GM18909 (cell line): Measurements from ENCODE around the gene ATOH8.

Experiments
- ATAC-seq: cut with Tn5 transposase; IDR thresholded peaks from one replicate; pipeline ENCODE4 v1.9.1; 2021; ENCODE audit warnings: mild to moderate bottlenecking; ENCODE audit not compliant: unreplicated experiment, poor library complexity

ATOH8 gene

DNA sequence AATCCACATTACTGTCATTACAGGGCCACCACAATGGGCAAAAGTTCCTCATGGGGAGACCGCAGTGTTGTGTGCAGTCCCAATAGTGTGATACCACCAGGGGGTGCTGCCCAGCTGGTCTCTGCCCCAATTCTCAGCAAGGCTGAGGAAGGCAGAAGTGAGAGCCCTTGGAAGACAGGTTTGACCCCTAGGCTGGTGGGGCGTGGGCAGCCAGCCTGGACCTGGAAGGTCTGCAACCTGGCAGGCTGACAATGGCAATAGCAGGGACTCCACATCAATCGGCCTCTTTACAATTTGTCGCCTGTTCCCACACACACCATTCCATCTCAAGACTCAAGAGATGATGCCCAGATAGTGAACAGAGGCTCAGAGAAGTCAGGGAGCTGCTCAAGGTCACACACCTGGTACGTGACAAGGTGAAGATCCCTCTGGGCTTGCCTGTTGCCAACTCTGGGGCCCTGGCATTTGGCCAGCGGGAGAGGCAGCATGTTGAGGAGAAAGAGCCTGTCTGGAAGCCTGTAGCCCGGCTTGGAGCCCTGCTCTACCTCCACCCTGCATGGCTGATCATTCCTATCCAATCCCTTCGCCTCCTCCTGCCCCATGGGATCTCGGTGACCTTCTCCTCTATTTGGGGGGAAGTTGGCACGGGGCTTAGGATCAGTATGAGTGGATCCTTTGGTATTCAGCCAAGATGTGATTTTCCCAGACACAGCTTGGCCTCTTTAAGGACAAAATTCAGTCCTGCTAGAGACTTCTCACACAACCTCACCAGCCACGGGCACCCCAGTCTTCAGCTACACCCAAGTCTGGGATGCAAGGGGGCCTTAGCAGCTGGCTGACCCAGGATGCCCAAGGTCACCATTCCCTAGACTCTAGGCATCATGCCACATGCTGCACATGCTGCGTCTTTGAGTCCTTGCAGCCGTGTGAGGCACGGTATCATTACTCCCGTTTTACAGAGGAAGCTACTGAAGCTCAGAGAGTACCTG is 2.9 kb upstream of the ATOH8 start:
- ATAC-seq: no peak

DNA sequence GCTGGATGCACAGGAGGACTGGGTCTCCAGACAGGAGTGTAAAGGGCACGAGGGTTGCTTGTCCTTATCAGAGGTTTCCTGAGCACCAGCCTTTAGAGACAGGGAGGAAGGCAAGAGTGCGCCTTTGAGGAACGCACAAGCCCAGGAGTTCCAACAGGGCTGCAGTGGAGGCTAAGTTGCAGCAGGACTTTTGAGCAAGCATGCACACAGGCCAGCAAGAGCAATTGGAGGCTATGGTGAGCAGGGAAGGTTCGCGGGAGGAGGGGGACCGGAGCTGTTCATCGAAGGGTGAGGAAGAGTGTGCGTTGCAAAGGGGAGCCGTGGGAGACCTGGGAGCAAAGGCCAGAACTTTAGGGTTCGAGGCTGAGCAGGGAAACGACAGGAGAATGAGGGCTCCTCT is 2.2 kb upstream of the ATOH8 start:
- ATAC-seq: no peak

DNA sequence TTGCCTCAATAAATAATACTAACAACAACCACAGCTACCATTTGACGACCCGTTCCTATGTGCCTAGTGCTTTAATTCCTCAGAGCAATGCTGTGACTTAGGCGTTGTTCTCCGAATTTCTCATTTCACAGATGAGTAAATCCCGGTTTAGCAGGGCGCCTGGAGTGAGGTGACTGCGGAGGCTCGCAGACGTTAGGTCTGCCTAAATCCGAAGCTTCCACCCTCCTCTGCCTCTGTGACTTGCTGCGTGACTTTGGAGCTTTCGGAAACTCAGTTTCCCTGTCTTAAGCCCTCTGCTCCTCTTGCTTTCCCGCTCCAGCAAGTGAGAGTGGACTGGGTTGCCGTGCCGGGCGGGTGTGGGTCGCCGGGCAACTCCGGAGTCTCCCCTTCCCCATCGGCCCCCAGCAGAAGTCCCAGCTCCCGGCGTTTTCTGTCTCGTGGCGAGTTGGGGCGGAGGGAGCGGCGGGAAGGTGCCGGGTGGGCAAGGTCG is 711 bp upstream of the ATOH8 start:
- no peak for ATAC-seq

DNA sequence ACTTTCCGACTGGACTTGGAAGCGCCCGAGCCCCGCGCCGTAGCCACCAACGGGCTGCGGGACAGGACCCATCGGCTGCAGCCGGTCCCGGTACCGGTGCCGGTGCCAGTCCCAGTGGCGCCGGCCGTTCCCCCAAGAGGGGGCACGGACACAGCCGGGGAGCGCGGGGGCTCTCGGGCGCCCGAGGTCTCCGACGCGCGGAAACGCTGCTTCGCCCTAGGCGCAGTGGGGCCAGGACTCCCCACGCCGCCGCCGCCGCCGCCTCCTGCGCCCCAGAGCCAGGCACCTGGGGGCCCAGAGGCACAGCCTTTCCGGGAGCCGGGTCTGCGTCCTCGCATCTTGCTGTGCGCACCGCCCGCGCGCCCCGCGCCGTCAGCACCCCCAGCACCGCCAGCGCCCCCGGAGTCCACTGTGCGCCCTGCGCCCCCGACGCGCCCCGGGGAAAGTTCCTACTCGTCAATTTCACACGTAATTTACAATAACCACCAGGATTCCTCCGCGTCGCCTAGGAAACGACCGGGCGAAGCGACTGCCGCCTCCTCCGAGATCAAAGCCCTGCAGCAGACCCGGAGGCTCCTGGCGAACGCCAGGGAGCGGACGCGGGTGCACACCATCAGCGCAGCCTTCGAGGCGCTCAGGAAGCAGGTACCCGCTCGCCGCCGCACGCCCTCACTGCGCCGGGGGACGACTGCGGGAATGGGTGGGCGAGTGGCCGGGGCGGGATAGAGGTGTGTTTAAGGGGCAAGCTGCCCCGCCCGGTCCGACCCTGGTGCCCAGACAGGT is 713 bp downstream of the ATOH8 start:
- no peak for ATAC-seq

DNA sequence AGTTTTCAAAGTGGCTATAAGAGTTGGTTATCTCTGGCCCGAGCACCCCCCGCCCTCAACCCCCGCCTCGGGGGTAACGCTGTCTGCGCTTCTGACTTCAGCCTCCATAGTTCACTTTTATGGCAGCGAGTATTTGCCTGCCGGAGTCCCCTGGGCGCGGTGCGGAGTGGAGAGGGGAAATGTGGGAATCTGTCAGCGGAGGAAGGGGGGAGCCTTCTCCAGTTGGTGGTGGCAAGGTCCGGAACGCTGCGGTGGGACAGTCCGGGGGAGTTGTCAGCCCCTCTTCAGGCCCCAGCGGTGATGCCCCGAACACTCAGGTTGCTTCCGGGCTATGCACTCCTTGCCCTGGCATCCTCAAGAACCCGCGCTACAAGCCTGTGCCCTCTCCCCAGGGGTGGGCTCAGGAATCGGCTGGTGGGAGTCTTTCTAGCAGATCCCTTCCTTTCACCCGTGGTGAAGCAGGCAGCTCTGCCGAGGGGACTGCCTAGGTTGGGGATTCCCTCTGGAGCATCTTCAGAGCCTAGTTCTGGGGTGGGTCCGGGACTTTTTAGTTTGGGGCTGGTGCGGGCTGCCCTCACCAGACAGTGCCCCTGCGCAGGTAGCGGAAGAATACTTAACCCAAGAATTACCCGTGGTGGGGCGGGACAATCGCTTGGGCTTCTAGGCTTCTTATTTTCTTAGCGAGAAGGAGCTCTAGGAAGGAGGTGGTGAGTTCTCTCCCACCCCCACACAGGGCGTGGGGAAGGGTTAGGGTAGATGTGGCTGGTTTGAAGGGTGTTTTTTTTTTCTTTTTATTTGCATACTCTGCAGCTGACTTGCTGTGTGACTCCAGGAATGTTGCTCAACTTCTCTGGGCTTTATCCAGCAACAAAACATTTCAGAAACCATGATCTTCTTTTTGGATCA is 1.6 kb downstream of the ATOH8 start:
- no peak for ATAC-seq

DNA sequence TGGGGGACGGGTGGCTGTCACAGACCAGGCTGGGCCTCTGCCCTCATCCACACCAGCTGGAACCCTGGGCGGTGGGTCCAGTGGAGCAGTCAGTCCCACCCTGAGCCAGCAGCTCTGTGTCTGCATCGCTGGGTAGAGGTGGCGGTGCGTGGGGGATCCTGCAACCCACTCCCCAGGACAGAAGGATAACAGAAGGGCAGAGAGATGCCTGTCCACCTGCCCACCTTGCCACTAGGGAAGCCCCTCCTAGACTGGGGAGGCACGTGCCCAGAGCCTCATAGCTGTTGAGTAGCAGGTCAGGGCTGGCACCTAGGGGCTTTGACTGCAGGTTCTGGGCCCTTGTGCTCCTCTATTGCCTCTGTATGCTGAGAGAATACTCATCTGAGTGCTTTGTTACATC is 2.4 kb downstream of the ATOH8 start:
- no peak for ATAC-seq

DNA sequence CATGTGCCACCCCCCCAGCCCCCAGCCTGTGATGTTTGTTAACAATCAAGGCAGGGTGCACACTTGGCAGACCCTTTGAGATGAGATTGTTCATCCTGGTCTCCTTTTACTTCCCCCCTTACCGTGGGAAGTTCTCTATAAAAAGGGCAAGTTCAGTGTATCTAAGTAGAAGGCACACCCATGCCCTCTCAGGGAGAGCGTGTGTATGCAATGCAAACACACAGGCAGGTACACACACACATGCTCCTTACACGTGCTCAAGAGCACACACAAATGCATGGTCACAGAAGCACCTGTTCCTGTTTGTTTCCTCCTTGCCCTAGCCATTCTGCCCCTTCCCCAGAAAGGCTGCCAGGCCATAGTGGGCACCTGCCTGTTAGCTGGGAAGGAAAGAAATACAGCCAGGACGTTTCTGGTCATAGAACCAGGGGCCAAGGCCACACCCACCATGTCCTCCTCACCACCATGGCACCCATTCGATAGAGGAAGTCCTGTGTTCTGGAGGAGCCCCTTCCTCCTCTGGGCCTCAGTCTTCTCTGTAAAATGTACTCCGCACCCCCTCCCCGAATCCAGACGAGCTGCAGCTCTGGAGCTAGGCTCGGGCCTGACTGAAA is 3.1 kb downstream of the ATOH8 start:
- no peak for ATAC-seq

DNA sequence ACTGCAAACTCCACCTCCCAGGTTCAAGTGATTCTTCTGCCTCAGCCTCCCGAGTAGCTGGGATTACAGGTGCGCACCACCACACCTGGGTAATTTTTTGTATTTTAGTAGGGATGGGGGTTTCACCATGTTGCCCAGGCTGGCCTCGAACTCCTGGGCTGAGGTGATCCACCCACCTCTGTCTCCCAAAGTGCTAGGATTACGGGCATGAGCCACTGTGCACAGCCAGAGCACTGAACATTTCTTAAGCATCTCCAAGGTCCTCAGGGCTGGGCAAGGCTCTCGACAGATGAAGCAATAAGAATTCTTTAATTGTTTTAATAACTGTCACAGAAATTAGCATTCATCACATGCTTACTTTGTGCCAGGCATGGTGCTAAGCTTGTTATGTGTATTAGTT is 4.1 kb downstream of the ATOH8 start:
- ATAC-seq: no peak

DNA sequence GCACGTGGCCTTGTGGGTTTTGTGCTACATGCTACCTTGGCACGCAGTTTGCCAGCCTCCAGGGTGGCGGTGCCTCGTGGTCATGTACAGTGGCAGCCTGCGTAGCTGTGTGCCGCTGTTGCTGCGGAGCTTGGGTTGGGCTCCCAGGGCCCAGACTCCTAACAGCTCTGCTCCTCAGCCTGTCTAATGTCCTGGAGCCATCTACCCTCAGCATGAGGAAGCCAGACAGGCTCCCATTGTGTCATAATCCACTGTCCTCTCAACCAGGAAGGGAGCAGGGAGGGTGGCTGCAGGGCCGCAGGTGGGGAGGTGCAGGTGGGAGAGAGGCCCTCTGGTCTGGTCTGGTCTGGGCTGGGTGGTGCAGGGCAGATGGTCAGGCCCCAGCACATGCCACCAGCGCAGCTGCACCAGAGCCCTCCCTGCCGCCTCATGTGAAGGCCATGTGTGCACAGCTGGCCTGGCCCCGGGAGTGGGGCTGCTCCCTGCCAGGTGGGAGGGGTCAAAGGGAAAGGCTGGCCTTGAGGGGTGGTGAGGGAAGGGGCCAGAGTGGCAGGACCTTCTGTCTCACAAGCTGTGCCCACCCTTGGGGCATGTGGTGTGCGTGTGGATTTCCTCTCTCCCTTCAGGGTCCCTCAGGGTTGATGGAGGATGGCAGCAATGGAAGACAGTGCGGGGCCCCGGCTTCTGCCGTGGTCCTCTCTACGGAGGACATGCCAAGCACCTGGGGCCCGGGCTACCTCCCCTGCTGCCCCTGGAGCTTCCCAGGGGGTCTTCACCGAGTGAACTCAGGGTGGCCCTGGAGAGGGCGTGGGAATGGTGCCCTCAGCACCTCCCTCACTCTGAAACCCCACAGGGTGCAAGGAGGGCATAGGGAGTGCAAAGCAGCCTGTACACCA is 4.8 kb downstream of the ATOH8 start:
- ATAC-seq: no peak

DNA sequence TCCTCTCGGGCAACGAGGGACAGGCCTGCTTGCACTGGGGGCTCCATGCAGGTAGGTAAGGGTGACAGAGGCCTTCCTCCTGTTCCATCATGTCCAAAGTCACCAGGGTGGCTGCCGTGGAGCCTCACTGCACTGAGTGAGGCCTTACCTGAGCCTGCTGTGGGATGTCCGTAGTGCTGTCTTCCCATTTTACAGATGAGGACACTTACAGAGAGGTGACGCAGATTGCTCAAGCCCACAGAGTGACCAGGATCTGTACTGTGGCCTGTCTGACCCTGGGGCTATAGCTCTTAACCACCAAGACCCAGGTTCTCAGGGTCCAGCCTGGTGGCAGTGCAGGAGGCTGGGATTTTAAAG is 5.4 kb downstream of the ATOH8 start:
- ATAC-seq: no peak

DNA sequence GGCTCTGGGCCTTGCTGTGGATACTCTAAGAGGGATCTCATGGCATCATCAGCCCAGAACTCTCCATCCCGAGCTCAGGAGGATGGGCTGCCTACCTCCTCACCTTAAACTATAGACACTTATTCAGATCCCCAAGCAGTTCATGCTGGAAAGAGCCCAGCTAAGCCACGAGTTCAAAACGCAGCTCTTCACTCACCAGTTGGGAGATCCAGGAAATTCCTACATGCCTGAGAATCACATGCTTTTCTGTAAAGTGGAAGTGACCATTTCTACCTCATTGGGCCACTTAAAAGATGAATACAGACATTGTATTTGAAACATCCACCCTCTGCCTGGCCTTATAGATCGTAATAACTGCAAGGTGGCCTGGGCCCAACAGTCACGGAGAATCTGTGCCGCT is 6.6 kb downstream of the ATOH8 start:
- no peak for ATAC-seq

DNA sequence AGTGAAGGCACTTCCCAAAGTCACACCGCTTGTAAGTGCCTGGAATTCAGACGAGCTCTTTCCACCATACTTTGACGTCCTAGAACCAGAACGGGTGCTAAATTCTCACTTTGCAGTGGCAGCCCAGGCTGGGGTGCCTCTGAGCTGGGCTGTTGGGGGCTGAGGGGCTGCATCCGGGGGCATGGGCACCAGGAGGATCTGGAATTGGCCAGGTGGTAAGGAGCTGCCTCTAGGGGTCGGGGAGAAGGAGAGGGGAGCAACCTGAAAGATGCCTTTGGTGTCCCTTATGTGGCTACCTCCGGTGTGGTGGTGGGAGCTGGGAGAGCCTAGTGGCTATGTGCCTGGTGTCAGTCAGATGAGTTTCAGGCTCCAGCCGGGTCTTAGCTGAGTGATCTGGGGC is 7.1 kb downstream of the ATOH8 start:
- no peak for ATAC-seq

DNA sequence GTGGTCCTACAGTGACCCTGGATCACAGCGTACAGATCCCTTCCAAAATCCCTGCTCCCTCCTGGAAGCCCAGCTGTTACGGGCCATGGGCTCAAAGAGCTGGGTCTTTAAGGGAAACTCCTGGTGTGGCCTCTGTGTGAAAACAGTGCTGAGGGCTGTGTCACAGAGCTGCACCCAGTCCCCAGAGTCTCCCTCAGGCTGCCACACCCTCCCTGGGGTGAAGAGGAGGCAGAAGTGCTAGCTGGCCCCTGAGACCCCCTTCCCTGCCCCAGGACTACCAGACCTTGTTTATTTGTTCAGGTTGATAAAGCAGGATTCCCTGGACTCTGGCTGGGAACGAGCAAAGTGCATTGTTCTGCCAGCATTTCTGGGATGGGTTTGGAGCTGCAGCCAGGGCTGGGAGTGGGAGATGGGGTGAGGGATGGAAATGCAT is 7.7 kb downstream of the ATOH8 start:
- ATAC-seq: no peak

DNA sequence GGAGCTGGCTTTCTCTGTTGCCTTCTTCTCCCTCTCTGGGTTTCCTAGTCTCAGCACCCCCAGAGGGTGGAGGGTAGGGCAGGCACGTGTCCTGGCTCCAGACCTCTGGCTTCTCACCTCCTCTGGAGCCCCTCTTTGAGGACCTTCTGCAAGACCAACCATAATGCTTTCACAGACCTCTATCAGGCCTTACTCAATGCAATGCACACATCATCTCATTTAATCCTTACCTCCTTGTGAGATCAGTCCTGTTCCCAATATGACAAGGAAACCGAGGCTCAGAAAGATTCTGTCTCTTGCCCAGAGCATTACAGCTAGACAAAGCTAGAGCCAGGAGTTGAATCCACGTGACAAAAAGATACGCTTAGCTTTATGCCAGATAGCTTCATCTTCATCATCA is 8.2 kb downstream of the ATOH8 start:
- ATAC-seq: no peak

DNA sequence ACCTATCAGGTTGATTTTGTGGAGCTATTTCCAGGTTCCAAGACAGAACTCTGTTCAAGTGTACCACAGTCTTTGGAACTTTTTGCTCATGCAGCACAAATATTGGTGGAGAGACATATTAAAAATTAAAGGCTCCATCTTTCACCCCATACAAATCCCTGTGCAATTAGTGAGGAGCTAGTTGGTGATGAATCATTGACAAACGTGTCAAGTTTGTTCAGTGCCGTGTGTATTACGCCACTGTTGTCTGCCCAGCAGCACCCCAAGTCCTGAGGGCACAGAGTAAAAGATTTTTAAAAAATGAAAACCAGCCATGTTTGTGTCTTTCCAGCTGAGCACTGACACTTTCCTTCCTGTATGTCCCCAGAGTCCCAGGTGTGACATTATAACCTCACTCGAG is 9.3 kb downstream of the ATOH8 start:
- no peak for ATAC-seq

DNA sequence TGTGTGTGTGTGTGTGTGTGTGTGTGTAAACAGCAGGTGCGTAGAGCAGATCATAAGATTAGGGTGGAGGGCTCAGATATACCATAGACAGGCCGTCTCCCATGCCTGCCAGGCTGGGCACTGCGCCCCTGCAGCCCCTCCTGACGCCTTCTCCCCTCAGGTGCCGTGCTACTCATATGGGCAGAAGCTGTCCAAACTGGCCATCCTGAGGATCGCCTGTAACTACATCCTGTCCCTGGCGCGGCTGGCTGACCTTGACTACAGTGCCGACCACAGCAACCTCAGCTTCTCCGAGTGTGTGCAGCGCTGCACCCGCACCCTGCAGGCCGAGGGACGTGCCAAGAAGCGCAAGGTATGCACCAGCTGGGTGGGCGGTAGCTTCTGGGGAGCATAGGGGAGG is 10.0 kb downstream of the ATOH8 start:
- ATAC-seq: no peak

DNA sequence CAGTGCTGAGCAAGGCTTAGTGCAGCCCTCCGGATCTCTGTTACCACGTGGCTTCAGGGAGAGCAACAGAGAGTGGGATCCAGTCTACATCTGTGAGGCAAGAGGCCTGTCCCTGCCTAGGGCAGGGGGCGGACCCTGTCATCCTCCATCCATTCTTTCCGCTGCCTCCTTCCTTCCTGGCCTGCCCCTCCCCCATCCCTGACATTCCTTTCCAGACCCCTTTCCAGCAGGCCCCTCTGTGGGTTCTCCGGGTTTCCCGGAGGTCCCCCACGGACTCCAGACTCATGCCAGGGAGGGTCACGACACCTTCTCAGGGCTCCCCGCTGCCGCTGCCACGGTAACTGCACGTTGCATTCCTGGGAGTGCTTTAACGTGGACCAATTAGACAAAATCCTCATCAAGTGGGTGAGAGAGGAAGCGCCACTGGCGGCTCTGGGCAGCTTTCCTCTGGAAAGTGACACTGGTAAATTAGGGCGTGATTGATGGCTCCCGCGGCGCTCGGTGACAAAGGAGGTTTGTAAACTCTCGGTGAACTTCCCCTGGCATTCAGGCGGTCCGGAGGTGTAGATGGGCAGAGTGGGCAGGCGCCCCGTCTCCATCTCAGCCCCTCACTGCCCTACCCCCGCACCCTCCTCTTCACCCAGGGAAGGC is 11.4 kb downstream of the ATOH8 start:
- no peak for ATAC-seq

DNA sequence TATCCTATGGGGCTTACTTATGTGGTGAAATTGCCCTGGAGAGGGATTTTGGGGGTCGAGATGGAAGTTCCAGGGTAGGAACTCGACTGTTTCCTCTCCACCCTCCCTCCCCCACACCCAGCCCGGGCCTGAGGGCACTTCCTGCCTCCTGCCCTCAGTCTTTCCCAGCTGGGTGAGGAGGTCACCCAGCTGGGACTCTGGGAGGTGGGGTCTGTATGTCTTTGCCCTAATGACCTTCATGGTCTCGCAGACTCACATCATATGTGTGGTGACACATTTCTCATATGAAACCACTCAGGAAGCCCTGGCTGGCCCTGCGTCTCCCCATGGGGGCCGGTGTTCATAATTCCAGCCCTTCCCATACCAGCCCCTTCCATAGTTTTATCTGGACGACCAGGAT is 12.4 kb downstream of the ATOH8 start:
- no peak for ATAC-seq
